SK-N-MC (cell line): Measurements from ENCODE around the gene CCBE1.

Experiments
- DNase-seq: peaks from one replicate; pipeline ENCODE4 v3.0.0-alpha.2; 2011; ENCODE audit warnings: low read depth, low spot score
- H3K27ac ChIP-seq: fragments of 200-600 bp; sonication (generic); 2 replicates; pipeline ENCODE4 v1.5.1; 2016; ENCODE audit warnings: mixed run types
- H3K36me3 ChIP-seq: fragments of 200-600 bp; sonication (generic); 2 replicates; pipeline ENCODE4 v1.6.1; 2017; ENCODE audit warnings: antibody characterized with exemption, low read length, mixed read lengths; ENCODE audit not compliant: insufficient read depth
- H3K4me3 ChIP-seq: fragments of 200-600 bp; sonication (generic); 2 replicates; pipeline ENCODE4 v1.5.1; 2016
- H3K9ac ChIP-seq: fragments of 200-600 bp; sonication (generic); 2 replicates; pipeline ENCODE4 v1.8.0; 2017; ENCODE audit warnings: mixed run types, mixed read lengths; ENCODE audit not compliant: insufficient read length
- H3K9me3 ChIP-seq: fragments of 200-600 bp; sonication (generic); 2 replicates; pipeline ENCODE4 v1.6.1; 2017; ENCODE audit warnings: low read depth, mild to moderate bottlenecking, antibody characterized with exemption, low read length, moderate library complexity, mixed read lengths
- EZH2 ChIP-seq: fragments of 200-600 bp; sonication (generic); IDR thresholded peaks from one replicate; pipeline ENCODE4 v1.6.1; 2017; ENCODE audit warnings: antibody characterized with exemption
- FOXP2 ChIP-seq: optimal IDR thresholded peaks from 2 replicates; pipeline ENCODE3; 2011; ENCODE audit warnings: mild to moderate bottlenecking, moderate library complexity; ENCODE audit not compliant: insufficient read depth; ENCODE audit errors: extremely low read length, control extremely low read depth
- POLR2AphosphoS5 ChIP-seq: IDR thresholded peaks from 2 replicates; pipeline ENCODE4 v1.6.1; 2012; ENCODE audit warnings: mild to moderate bottlenecking, low read depth, low read length, borderline replicate concordance

Gene CCBE1

GRCh38 chr18:59733421-59733820 is 36.2 kb upstream of the CCBE1 start:
- H3K27ac ChIP-seq: no peak overlapping the region
- no peak for TF ChIP-seq EZH2
- no peak for TF ChIP-seq FOXP2
- TF ChIP-seq POLR2AphosphoS5: no peak
- no peak for DNase-seq

GRCh38 chr18:59730896-59731295 is 33.7 kb upstream of the CCBE1 start:
- DNase-seq: no peak
- Histone ChIP-seq H3K9ac (no peak overlapping the region), H3K36me3 (no peaks in the 10 kb centered on the region), H3K9me3 (no peaks in the 10 kb centered on the region), H3K27ac (no peak overlapping the region), H3K4me3 (no peak overlapping the region)
- no peak for TF ChIP-seq FOXP2
- TF ChIP-seq EZH2: no peak
- TF ChIP-seq POLR2AphosphoS5: no peak

More at GRCh38 chr18:59733421-59733820, 36.2 kb upstream of the CCBE1 start:
- Histone ChIP-seq H3K4me3 (no peak overlapping the region), H3K9ac (no peak overlapping the region), H3K9me3 (no peaks in the 10 kb centered on the region), H3K36me3 (no peaks in the 10 kb centered on the region)

- TF ChIP-seq FOXP2 (no peak), EZH2 (no peak), POLR2AphosphoS5 (no peak)
- Histone ChIP-seq H3K4me3 (no peak overlapping the region), H3K27ac (no peak overlapping the region), H3K9ac (no peak overlapping the region), H3K9me3 (no peaks in the 10 kb centered on the region), H3K36me3 (no peaks in the 10 kb centered on the region)
- no peak for DNase-seq
Measured at GRCh38 chr18:59729781-59730180, 32.6 kb upstream of the CCBE1 start.

GRCh38 chr18:59728816-59729215 is 31.6 kb upstream of the CCBE1 start:
- Histone ChIP-seq H3K27ac (no peak overlapping the region), H3K4me3 (no peak overlapping the region), H3K9ac (no peak overlapping the region), H3K36me3 (no peaks in the 10 kb centered on the region), H3K9me3 (no peaks in the 10 kb centered on the region)
- DNase-seq: no peak
- TF ChIP-seq POLR2AphosphoS5: no peak

- H3K4me3 ChIP-seq: no peak overlapping the region
- no peak overlapping the region for H3K9ac ChIP-seq
- TF ChIP-seq POLR2AphosphoS5 (no peak), EZH2 (no peak), FOXP2 (no peak)
- DNase-seq: no peak
- no peaks in the 10 kb centered on the region for H3K36me3 ChIP-seq
- no peaks in the 10 kb centered on the region for H3K9me3 ChIP-seq
- H3K27ac ChIP-seq: no peak overlapping the region
Measured at GRCh38 chr18:59725142-59725541, 27.9 kb upstream of the CCBE1 start.

- no peak for DNase-seq
- Histone ChIP-seq H3K27ac (no peak overlapping the region), H3K36me3 (no peaks in the 10 kb centered on the region), H3K4me3 (no peak overlapping the region), H3K9me3 (no peaks in the 10 kb centered on the region), H3K9ac (no peak overlapping the region)
- TF ChIP-seq EZH2 (no peak), FOXP2 (no peak), POLR2AphosphoS5 (no peak)
Measured at GRCh38 chr18:59724103-59724502, 26.9 kb upstream of the CCBE1 start.

GRCh38 chr18:59721931-59722330 is 24.7 kb upstream of the CCBE1 start:
- no peaks in the 10 kb centered on the region for H3K36me3 ChIP-seq
- DNase-seq: no peak
- H3K4me3 ChIP-seq: no peak overlapping the region
- no peak overlapping the region for H3K9ac ChIP-seq
- H3K9me3 ChIP-seq: no peaks in the 10 kb centered on the region
- no peak overlapping the region for H3K27ac ChIP-seq
- TF ChIP-seq POLR2AphosphoS5 (no peak), FOXP2 (no peak), EZH2 (no peak)

- no peak for DNase-seq
- Histone ChIP-seq H3K4me3 (no peak overlapping the region), H3K27ac (no peak overlapping the region), H3K9me3 (no peaks in the 10 kb centered on the region), H3K9ac (no peak overlapping the region), H3K36me3 (no peaks in the 10 kb centered on the region)
- TF ChIP-seq FOXP2 (no peak), POLR2AphosphoS5 (no peak), EZH2 (no peak)
Measured at GRCh38 chr18:59721211-59721610, 24.0 kb upstream of the CCBE1 start.

GRCh38 chr18:59719544-59720181 is 22.4 kb upstream of the CCBE1 start:
- no peak for TF ChIP-seq POLR2AphosphoS5
- no peak for TF ChIP-seq EZH2
- TF ChIP-seq FOXP2: no peak

More at GRCh38 chr18:59719544-59720181, 22.4 kb upstream of the CCBE1 start:
- no peak overlapping the region for H3K27ac ChIP-seq
- no peaks in the 10 kb centered on the region for H3K36me3 ChIP-seq
- H3K9ac ChIP-seq: no peak overlapping the region
- DNase-seq: no peak
- no peaks in the 10 kb centered on the region for H3K9me3 ChIP-seq
- H3K4me3 ChIP-seq: no peak overlapping the region
